ENCODE measurements around the gene STXBP1. TPM values are rescaled to one million over a fixed set of nuclear protein-coding genes. Genes with fewer than 3 reads are reported as not detected.

STXBP1 gene
- total RNA-seq, 1 donor = 19.9 TPM

GRCh38 chr9:127599550-127599891 is 12.6 kb upstream of the STXBP1 start:
- DNase-seq (ENCODE audit: insufficient read length, low spot score, missing footprints) = no peak
- Histone ChIP-seq H4K20me1 (ENCODE audit: insufficient read depth, low read length) (no peaks in the 10 kb centered on the region), H3K27ac (ENCODE audit: low read depth, low read length) (no peak overlapping the region), H3K79me2 (ENCODE audit: insufficient read depth, low read length) (no peaks in the 10 kb centered on the region), H3K36me3 (ENCODE audit: insufficient read depth, low read length) (no peaks in the 10 kb centered on the region), H3K27me3 (ENCODE audit: insufficient read depth, low read length) (no peaks in the 10 kb centered on the region), H3K4me2 (ENCODE audit: insufficient read depth, low read length) (no peak overlapping the region), H3K4me3 (ENCODE audit: insufficient read depth, low read length) (no peak overlapping the region), H3K4me1 (ENCODE audit: insufficient read depth, low read length) (no peaks in the 10 kb centered on the region), H3K9me3 (ENCODE audit: low read depth, low read length) (no peaks in the 10 kb centered on the region), H2AFZ (ENCODE audit: low read length) (no peak overlapping the region)
- no peak for TF ChIP-seq CTCF (IDR thresholded peaks at IDR 0.05; ENCODE audit: extremely low read depth, low read depth, low read length)

GRCh38 chr9:127603226-127603625 is 8.9 kb upstream of the STXBP1 start:
- no peak for TF ChIP-seq CTCF (IDR thresholded peaks at IDR 0.05; ENCODE audit: extremely low read depth, low read depth, low read length)
- Histone ChIP-seq H3K27me3 (ENCODE audit: insufficient read depth, low read length) (no peaks in the 10 kb centered on the region), H3K36me3 (ENCODE audit: insufficient read depth, low read length) (no peaks in the 10 kb centered on the region), H3K79me2 (ENCODE audit: insufficient read depth, low read length) (no peaks in the 10 kb centered on the region), H3K4me2 (ENCODE audit: insufficient read depth, low read length) (no peak overlapping the region), H3K4me1 (ENCODE audit: insufficient read depth, low read length) (peaks cover 11% of the 10 kb centered on the region), H3K27ac (ENCODE audit: low read depth, low read length) (no peak overlapping the region), H4K20me1 (ENCODE audit: insufficient read depth, low read length) (no peaks in the 10 kb centered on the region), H3K9me3 (ENCODE audit: low read depth, low read length) (no peaks in the 10 kb centered on the region), H2AFZ (ENCODE audit: low read length) (no peak overlapping the region), H3K4me3 (ENCODE audit: insufficient read depth, low read length) (no peak overlapping the region)
- DNase-seq (ENCODE audit: insufficient read length, low spot score, missing footprints) = no peak

GRCh38 chr9:127606043-127606442 is 6.0 kb upstream of the STXBP1 start:
- no peak overlapping the region for H3K27ac ChIP-seq (ENCODE audit: low read depth, low read length)
- H3K27me3 ChIP-seq (ENCODE audit: insufficient read depth, low read length) = peaks cover 11% of the 10 kb centered on the region
- TF ChIP-seq CTCF (IDR thresholded peaks at IDR 0.05; ENCODE audit: extremely low read depth, low read depth, low read length) = no peak
- no peaks in the 10 kb centered on the region for H3K79me2 ChIP-seq (ENCODE audit: insufficient read depth, low read length)
- H3K4me3 ChIP-seq (ENCODE audit: insufficient read depth, low read length) = no peak overlapping the region
- H3K36me3 ChIP-seq (ENCODE audit: insufficient read depth, low read length) = no peaks in the 10 kb centered on the region
- no peak overlapping the region for H2AFZ ChIP-seq (ENCODE audit: low read length)
- H3K9me3 ChIP-seq (ENCODE audit: low read depth, low read length) = no peaks in the 10 kb centered on the region
- H3K4me1 ChIP-seq (ENCODE audit: insufficient read depth, low read length) = peaks cover 17% of the 10 kb centered on the region
- no peaks in the 10 kb centered on the region for H4K20me1 ChIP-seq (ENCODE audit: insufficient read depth, low read length)
- DNase-seq (ENCODE audit: insufficient read length, low spot score, missing footprints) = no peak
- no peak overlapping the region for H3K4me2 ChIP-seq (ENCODE audit: insufficient read depth, low read length)

GRCh38 chr9:127608104-127608966 is 3.7 kb upstream of the STXBP1 start:
- Histone ChIP-seq H3K4me3 (ENCODE audit: insufficient read depth, low read length) (peak overlapping the region; percentile 63), H3K4me1 (ENCODE audit: insufficient read depth, low read length) (peaks cover 17% of the 10 kb centered on the region), H3K36me3 (ENCODE audit: insufficient read depth, low read length) (no peaks in the 10 kb centered on the region), H3K27me3 (ENCODE audit: insufficient read depth, low read length) (peaks cover 11% of the 10 kb centered on the region), H3K9me3 (ENCODE audit: low read depth, low read length) (no peaks in the 10 kb centered on the region), H3K79me2 (ENCODE audit: insufficient read depth, low read length) (peaks cover 5% of the 10 kb centered on the region), H3K4me2 (ENCODE audit: insufficient read depth, low read length) (peak overlapping the region; percentile 79), H2AFZ (ENCODE audit: low read length) (peak overlapping the region; percentile 57), H4K20me1 (ENCODE audit: insufficient read depth, low read length) (no peaks in the 10 kb centered on the region), H3K27ac (ENCODE audit: low read depth, low read length) (no peak overlapping the region)
- TF ChIP-seq CTCF (IDR thresholded peaks at IDR 0.05; ENCODE audit: extremely low read depth, low read depth, low read length) = no peak
- peak; percentile 93 for DNase-seq (ENCODE audit: insufficient read length, low spot score, missing footprints)
